Measurements from ENCODE around the gene LDB2. TPM values are rescaled to one million over a fixed set of nuclear protein-coding genes. Genes with fewer than 3 reads are reported as not detected.

The LDB2 gene
- total RNA-seq, 4 donors from 2014 or later: 7.0 to 26.4 (median 18.1) TPM

DNA sequence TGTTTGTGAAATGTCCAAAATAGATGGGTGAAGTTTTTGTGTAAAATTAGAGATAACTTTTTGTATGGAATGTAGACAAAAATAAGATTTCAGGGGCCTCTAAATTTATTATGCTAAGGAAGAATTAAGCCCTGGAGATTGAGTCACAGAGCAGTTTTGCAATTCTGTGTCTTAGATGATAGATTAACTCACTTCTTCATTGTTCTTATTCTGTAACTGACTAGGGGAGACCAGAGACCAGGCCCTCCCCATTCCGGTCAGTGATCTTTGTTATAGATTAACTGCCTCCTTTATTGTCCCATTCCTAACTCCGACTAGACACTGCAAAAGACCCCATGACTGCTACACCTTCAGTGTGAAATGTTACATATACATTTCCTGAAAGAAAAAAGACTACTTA, 433.8 kb downstream of the LDB2 start:
- H3K4me3 ChIP-seq: no peak overlapping the region
- H3K27ac ChIP-seq: no peak overlapping the region
- intact Hi-C loops (cut with DNase I; ENCODE audit: low total_unique reads): no loop called here
- TF ChIP-seq, protein P1, sequence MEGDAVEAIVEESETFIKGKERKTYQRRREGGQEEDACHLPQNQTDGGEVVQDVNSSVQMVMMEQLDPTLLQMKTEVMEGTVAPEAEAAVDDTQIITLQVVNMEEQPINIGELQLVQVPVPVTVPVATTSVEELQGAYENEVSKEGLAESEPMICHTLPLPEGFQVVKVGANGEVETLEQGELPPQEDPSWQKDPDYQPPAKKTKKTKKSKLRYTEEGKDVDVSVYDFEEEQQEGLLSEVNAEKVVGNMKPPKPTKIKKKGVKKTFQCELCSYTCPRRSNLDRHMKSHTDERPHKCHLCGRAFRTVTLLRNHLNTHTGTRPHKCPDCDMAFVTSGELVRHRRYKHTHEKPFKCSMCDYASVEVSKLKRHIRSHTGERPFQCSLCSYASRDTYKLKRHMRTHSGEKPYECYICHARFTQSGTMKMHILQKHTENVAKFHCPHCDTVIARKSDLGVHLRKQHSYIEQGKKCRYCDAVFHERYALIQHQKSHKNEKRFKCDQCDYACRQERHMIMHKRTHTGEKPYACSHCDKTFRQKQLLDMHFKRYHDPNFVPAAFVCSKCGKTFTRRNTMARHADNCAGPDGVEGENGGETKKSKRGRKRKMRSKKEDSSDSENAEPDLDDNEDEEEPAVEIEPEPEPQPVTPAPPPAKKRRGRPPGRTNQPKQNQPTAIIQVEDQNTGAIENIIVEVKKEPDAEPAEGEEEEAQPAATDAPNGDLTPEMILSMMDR (IDR thresholded peaks at IDR 0.05 in 4 of 5, conservative IDR thresholded peaks at IDR 0.05 in 1 of 5): no peak
- no peak for TF ChIP-seq POLR2A (IDR thresholded peaks at IDR 0.05)
- H3K27me3 ChIP-seq: no peaks in the 10 kb centered on the region
- no peaks in the 10 kb centered on the region for H3K9me3 ChIP-seq
- DNase-seq (no peak), ATAC-seq (no peak)
- no peaks in the 10 kb centered on the region for H3K36me3 ChIP-seq
- H3K4me1 ChIP-seq: no peaks in the 10 kb centered on the region
- in situ Hi-C loops (cut with MboI; ENCODE audit: low sequenced_read_pairs in 4 of 4): no loop called here

DNA sequence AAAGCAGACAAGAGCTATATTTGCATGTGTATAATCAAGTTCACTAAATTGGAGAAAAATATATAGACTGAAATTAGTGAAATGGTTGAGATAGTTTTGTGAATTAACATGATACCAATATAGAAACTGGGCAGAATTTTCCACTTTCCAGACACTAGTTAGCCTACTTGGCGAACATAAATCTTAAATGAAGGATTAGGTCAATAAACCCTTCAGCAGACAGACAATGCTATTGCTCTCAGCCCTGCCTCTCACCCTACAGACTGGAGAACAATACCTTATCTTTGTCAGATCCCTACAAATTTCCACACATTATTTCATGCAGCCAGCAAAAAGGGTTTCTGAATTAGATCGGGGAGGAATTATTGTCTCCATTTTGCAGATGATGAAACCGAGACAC, 435.8 kb downstream of the LDB2 start:
- TF ChIP-seq, protein P1 (IDR thresholded peaks at IDR 0.05 in 4 of 5, conservative IDR thresholded peaks at IDR 0.05 in 1 of 5): no peak
- TF ChIP-seq POLR2A (IDR thresholded peaks at IDR 0.05): no peak
- no peak overlapping the region for H3K27ac ChIP-seq
- ATAC-seq (no peak), DNase-seq (no peak)
- in situ Hi-C loops (cut with MboI; ENCODE audit: low sequenced_read_pairs in 4 of 4) (no loop called here), intact Hi-C loops (cut with DNase I; ENCODE audit: low total_unique reads) (no loop called here)
- H3K4me1 ChIP-seq: no peaks in the 10 kb centered on the region
- H3K36me3 ChIP-seq: no peaks in the 10 kb centered on the region
- no peak overlapping the region for H3K4me3 ChIP-seq
- no peaks in the 10 kb centered on the region for H3K27me3 ChIP-seq
- H3K9me3 ChIP-seq: no peaks in the 10 kb centered on the region

DNA sequence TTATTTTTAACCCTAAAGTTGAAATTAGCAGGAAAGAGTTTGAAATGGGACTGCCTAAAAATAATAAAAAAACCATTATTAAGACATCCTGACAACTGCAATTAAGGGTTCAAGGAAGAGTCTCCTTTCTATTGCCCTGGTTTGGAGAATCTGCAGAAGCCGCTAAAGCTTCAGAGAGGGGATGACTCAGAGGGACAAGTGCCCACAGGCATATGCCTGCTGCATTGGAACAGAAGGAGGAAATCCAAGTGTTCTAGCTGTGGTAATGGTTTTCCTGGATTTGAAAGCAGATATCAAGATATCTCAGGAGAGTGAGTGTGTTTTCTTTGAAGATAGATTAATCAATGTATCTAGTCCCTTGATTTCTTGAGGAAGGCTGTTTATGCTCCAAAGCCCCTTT, 437.1 kb downstream of the LDB2 start:
- intact Hi-C loops (cut with DNase I; ENCODE audit: low total_unique reads) (no loop called here), in situ Hi-C loops (cut with MboI; ENCODE audit: low sequenced_read_pairs in 4 of 4) (no loop called here)
- Histone ChIP-seq H3K27me3 (no peaks in the 10 kb centered on the region), H3K4me1 (no peaks in the 10 kb centered on the region), H3K36me3 (no peaks in the 10 kb centered on the region), H3K9me3 (no peaks in the 10 kb centered on the region), H3K27ac (no peak overlapping the region), H3K4me3 (no peak overlapping the region)
- no peak for TF ChIP-seq POLR2A (IDR thresholded peaks at IDR 0.05)
- TF ChIP-seq, protein P1 (IDR thresholded peaks at IDR 0.05 in 4 of 5, conservative IDR thresholded peaks at IDR 0.05 in 1 of 5): no peak
- DNase-seq (no peak), ATAC-seq (no peak)

DNA sequence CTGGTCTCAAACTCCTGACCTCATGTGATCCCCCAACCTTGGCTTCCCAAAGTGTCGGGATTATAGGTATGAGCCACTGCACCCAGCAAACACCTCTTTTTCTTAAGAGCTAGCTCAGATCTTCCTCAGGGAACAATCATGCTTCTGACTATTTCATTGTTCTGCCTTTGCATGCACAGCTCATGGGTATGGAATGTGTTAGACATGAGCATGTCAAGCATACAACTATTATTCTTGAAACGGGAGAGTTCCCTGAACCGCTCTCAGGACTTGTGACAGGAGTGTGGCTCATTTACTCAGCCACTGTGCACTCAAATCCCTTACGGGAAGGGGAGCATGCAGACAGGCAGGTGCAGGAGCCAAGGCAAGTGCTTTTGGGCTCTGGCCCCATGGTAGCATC, 440.5 kb downstream of the LDB2 start:
- Histone ChIP-seq H3K36me3 (no peaks in the 10 kb centered on the region), H3K27me3 (no peaks in the 10 kb centered on the region), H3K9me3 (no peaks in the 10 kb centered on the region), H3K27ac (no peak overlapping the region), H3K4me3 (no peak overlapping the region), H3K4me1 (no peaks in the 10 kb centered on the region)
- TF ChIP-seq, protein P1 (IDR thresholded peaks at IDR 0.05 in 4 of 5, conservative IDR thresholded peaks at IDR 0.05 in 1 of 5): no peak
- no peak for TF ChIP-seq POLR2A (IDR thresholded peaks at IDR 0.05)
- ATAC-seq (no peak), DNase-seq (no peak)
- intact Hi-C loops (cut with DNase I; ENCODE audit: low total_unique reads) (no loop called here), in situ Hi-C loops (cut with MboI; ENCODE audit: low sequenced_read_pairs in 4 of 4) (no loop called here)
